HepG2 (cell line): ENCODE measurements around the gene C11orf54. TPM values are rescaled to one million over a fixed set of nuclear protein-coding genes. Genes with fewer than 3 reads are reported as not detected.

Experiments used
- ATF1 ChIP-seq: IDR thresholded peaks from 2 replicates; pipeline ENCODE4 v1.6.1; 2016; ENCODE audit warnings: mild to moderate bottlenecking, control low read depth
- FOXP1 ChIP-seq, 2 experiments: fragments of 450-650 bp in 1 of 2; IDR thresholded peaks; 2 replicates each; pipeline ENCODE4 v1.6.1; 2017 to 2018; ENCODE audit warnings: antibody characterized with exemption in 1 of 2
- HIVEP1 ChIP-seq: sonication (generic); formaldehyde crosslinking; IDR thresholded peaks from 2 replicates; pipeline ENCODE4 v1.4.0; 2020; ENCODE audit warnings: mild to moderate bottlenecking, missing genetic modification reagents
- LCORL ChIP-seq, 2 experiments: fragments of 450-650 bp in 1 of 2; sonication (generic) in 1 of 2; formaldehyde crosslinking in 1 of 2; IDR thresholded peaks; 2 replicates each; pipeline versions ENCODE4 v1.5.0 to v1.6.1; 2017 to 2020; ENCODE audit warnings: antibody characterized with exemption in 1 of 2, missing genetic modification reagents in 1 of 2
- MATR3 ChIP-seq: sonication (generic); formaldehyde crosslinking; IDR thresholded peaks from 2 replicates; pipeline ENCODE4 v1.4.0; 2020; ENCODE audit warnings: missing genetic modification reagents
- NCOA2 ChIP-seq: sonication (generic); formaldehyde crosslinking; IDR thresholded peaks from 2 replicates; pipeline ENCODE4 v1.8.0; 2022; ENCODE audit warnings: inconsistent platforms
- THAP7 ChIP-seq: sonication (generic); formaldehyde crosslinking; IDR thresholded peaks from 2 replicates; pipeline ENCODE4 v1.8.1; 2023; ENCODE audit warnings: mild to moderate bottlenecking, missing genetic modification reagents
- ZBTB20 ChIP-seq: sonication (generic); formaldehyde crosslinking; IDR thresholded peaks from 2 replicates; pipeline ENCODE4 v1.8.1; 2023; ENCODE audit warnings: missing genetic modification reagents, low read depth, mild to moderate bottlenecking, borderline replicate concordance
- ZBTB42 ChIP-seq: sonication (generic); formaldehyde crosslinking; IDR thresholded peaks from 2 replicates; pipeline ENCODE4 v1.5.0; 2020; ENCODE audit warnings: mild to moderate bottlenecking, missing genetic modification reagents
- ZFP36L1 ChIP-seq: sonication (generic); formaldehyde crosslinking; IDR thresholded peaks from 2 replicates; pipeline ENCODE4 v1.8.0; 2022; ENCODE audit warnings: mild to moderate bottlenecking, missing genetic modification reagents, moderate library complexity
- ZNF335 ChIP-seq: sonication (generic); formaldehyde crosslinking; IDR thresholded peaks from 2 replicates; pipeline ENCODE4 v1.4.0; 2020; ENCODE audit warnings: missing genetic modification reagents
- ZNF512B ChIP-seq: sonication (generic); formaldehyde crosslinking; IDR thresholded peaks from 2 replicates; pipeline ENCODE4 v1.5.1; 2020; ENCODE audit warnings: missing genetic modification reagents, mild to moderate bottlenecking, borderline replicate concordance
- ZNF607 ChIP-seq: sonication (generic); formaldehyde crosslinking; IDR thresholded peaks from 2 replicates; pipeline ENCODE4 v1.5.1; 2020; ENCODE audit warnings: missing genetic modification reagents, mild to moderate bottlenecking, borderline replicate concordance
- ZNF761 ChIP-seq: sonication (generic); formaldehyde crosslinking; conservative IDR thresholded peaks from 2 replicates; pipeline ENCODE4 v1.4.0; 2020; ENCODE audit warnings: mild to moderate bottlenecking, missing genetic modification reagents
- ZNF776 ChIP-seq: sonication (generic); formaldehyde crosslinking; IDR thresholded peaks from 2 replicates; pipeline ENCODE4 v1.4.0; 2020; ENCODE audit warnings: mild to moderate bottlenecking, missing genetic modification reagents
- polyA plus RNA-seq, 8 experiments: library from polyadenylated mRNA; depleted of rRNA in 3 of 8; stranded (reverse) in 7 of 8; unstranded in 1 of 8; fragments of >200 nt; fragmentation: Illumina TruSeq in 4 of 8; extraction: Trizol in 4 of 8; gene quantifications; 2 replicates each; pipeline versions ENCODE4 v1.2.1 to v1.2.3, GENCODE V29; 2011 to 2016; ENCODE audit warnings: low read depth in 4 of 8, missing spikeins in 1 of 8, mixed read lengths in 1 of 8; ENCODE audit not compliant: insufficient read depth in 1 of 8
- total RNA-seq, 5 experiments: library from RNA; depleted of rRNA; stranded (reverse); fragments of >200 nt; fragmentation: Illumina TruSeq; extraction: Trizol; gene quantifications; 2 replicates each; pipeline ENCODE4 v1.2.3, GENCODE V29; 2016; ENCODE audit warnings: low read depth in 1 of 5
- TF ChIP-seq, protein P1 (sequence below), 2 experiments: fragments of 450-650 bp in 1 of 2; sonication (generic) in 1 of 2; formaldehyde crosslinking in 1 of 2; IDR thresholded peaks; 2 replicates each; pipeline versions ENCODE4 v1.6.1 to v1.8.0; 2016 to 2022; ENCODE audit warnings: antibody characterized with exemption in 1 of 2, mild to moderate bottlenecking in 1 of 2, missing genetic modification reagents in 1 of 2

Gene C11orf54
- total and polyA plus RNA-seq, 2 of the 13 experiments (the other 11 are each of a cell fraction or from before 2014, with no cell fraction given): 42.7 to 50.1 TPM

DNA sequence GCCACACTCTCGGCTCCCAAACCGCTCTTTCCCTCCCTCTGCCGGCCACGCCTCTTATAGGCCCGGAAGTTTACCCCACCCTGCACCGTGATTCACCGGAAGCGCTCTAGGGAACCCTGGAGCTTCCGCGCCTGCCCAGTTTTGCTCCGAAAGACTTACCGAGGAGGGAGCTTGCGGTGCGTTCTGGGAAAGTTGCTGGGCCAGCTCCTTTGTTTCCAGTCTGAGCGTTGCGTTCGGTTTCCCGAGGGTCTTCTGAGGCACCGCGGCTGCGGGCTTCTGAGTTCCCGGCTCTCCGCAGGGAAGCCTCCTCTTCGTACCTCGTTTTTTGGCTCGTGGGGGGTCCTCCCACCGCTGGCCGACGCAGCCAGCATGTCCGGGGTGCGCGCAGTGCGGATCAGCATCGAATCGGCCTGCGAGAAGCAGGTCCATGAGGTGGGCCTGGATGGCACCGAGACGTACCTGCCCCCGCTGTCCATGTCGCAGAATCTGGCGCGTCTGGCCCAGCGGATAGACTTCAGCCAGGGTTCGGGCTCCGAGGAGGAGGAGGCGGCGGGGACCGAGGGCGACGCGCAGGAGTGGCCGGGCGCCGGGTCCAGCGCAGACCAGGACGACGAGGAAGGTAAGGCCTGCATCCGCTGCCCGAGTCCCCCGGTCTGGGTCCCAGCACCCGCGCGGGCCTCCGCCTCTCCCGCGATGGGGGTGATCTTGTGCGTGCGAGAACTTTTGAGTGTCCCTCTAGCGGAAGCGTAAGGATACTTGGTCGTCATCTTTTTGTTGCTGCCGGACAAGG is 42.9 kb downstream of the C11orf54 start, which contains the start of gene MED17 (continued):
- no peak for TF ChIP-seq ZNF335
- TF ChIP-seq ZFP36L1 (CRISPR knock-in tag): no peak
- TF ChIP-seq FOXP1 (IDR thresholded peaks at IDR 0.05): no peak
- TF ChIP-seq FOXP1 (CRISPR knock-in tag; IDR thresholded peaks at IDR 0.05): no peak
- TF ChIP-seq ATF1 (CRISPR knock-in tag): no peak
- TF ChIP-seq ZNF761 (CRISPR knock-in tag): peak; percentile 70; the same call in 1 of the 2 replicates
- no peak for TF ChIP-seq THAP7 (CRISPR knock-in tag)
- TF ChIP-seq HIVEP1 (CRISPR knock-in tag): peak; percentile 55; the same call in 1 of the 2 replicates
- peak; percentile 75; the same call in 1 of the 2 replicates for TF ChIP-seq ZBTB20
- no peak for TF ChIP-seq NCOA2 (CRISPR knock-in tag)
- TF ChIP-seq, protein P1, sequence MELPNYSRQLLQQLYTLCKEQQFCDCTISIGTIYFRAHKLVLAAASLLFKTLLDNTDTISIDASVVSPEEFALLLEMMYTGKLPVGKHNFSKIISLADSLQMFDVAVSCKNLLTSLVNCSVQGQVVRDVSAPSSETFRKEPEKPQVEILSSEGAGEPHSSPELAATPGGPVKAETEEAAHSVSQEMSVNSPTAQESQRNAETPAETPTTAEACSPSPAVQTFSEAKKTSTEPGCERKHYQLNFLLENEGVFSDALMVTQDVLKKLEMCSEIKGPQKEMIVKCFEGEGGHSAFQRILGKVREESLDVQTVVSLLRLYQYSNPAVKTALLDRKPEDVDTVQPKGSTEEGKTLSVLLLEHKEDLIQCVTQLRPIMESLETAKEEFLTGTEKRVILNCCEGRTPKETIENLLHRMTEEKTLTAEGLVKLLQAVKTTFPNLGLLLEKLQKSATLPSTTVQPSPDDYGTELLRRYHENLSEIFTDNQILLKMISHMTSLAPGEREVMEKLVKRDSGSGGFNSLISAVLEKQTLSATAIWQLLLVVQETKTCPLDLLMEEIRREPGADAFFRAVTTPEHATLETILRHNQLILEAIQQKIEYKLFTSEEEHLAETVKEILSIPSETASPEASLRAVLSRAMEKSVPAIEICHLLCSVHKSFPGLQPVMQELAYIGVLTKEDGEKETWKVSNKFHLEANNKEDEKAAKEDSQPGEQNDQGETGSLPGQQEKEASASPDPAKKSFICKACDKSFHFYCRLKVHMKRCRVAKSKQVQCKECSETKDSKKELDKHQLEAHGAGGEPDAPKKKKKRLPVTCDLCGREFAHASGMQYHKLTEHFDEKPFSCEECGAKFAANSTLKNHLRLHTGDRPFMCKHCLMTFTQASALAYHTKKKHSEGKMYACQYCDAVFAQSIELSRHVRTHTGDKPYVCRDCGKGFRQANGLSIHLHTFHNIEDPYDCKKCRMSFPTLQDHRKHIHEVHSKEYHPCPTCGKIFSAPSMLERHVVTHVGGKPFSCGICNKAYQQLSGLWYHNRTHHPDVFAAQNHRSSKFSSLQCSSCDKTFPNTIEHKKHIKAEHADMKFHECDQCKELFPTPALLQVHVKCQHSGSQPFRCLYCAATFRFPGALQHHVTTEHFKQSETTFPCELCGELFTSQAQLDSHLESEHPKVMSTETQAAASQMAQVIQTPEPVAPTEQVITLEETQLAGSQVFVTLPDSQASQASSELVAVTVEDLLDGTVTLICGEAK (IDR thresholded peaks at IDR 0.05): peak; percentile 61
- TF ChIP-seq, protein P1 (CRISPR knock-in tag; IDR thresholded peaks at IDR 0.05): no peak
- TF ChIP-seq ZNF776 (CRISPR knock-in tag): peak; percentile 62; the same call in 1 of the 2 replicates
- no peak for TF ChIP-seq ZNF512B (CRISPR knock-in tag)
- TF ChIP-seq ZBTB42 (CRISPR knock-in tag): peak; percentile 55
- TF ChIP-seq ZNF607 (CRISPR knock-in tag): peak; percentile 24; the same call in 1 of the 2 replicates
- TF ChIP-seq MATR3 (CRISPR knock-in tag): no peak
- no peak for TF ChIP-seq LCORL (IDR thresholded peaks at IDR 0.05)
- no peak for TF ChIP-seq LCORL (CRISPR knock-in tag; IDR thresholded peaks at IDR 0.05)
